Glomerular endothelial cell (primary cell): ENCODE measurements around the gene TUBB2B. TPM values are rescaled to one million over a fixed set of nuclear protein-coding genes. Genes with fewer than 3 reads are reported as not detected.
A peak's percentile ranks its signal among the peaks of the same experiment; 100 is the strongest.
"Not testable (repeated sequence)": the region's sequence is repeated elsewhere in the genome, so short reads cannot be mapped to it uniquely, and the experiment has no call there.

Experiments
- DNase-seq: peaks from one replicate; pipeline ENCODE4 v3.0.0-alpha.2; 2011; ENCODE audit warnings: low read depth, low spot score; ENCODE audit errors: extremely low read depth
- total RNA-seq: library from RNA; depleted of rRNA; stranded (reverse); fragments of >200 nt; gene quantifications from 2 replicates; pipeline ENCODE4 v1.2.3, GENCODE V29; 2015

Gene TUBB2B
- total RNA-seq, 1 donor from 2014 or later: 31.3 TPM

GRCh38 chr6:3258720-3259490 lies 31.5 kb upstream of the TUBB2B start, which contains the start of gene PSMG4:
TSS of gene PSMG4 (plus strand) at chr6:3258947. CDS start at chr6:3259023, 76 bp downstream.
- DNase-seq: no peak

GRCh38 chr6:3258201-3258600 lies 30.7 kb upstream of the TUBB2B start:
- no peak for DNase-seq

- DNase-seq: no peak
Measured at GRCh38 chr6:3253597-3253961, 26.1 kb upstream of the TUBB2B start.

- DNase-seq: no peak
Measured at GRCh38 chr6:3252861-3253596, 25.6 kb upstream of the TUBB2B start.

- no peak for DNase-seq
Measured at GRCh38 chr6:3252369-3252768, 24.9 kb upstream of the TUBB2B start.

- DNase-seq: peak; percentile 36
Measured at GRCh38 chr6:3251462-3252314, 24.2 kb upstream of the TUBB2B start.

- no peak for DNase-seq
Measured at GRCh38 chr6:3250231-3250675, 22.8 kb upstream of the TUBB2B start.

- DNase-seq: no peak
Measured at GRCh38 chr6:3249821-3250220, 22.4 kb upstream of the TUBB2B start.

GRCh38 chr6:3247255-3248146 lies 20.0 kb upstream of the TUBB2B start:
- no peak for DNase-seq

GRCh38 chr6:3245216-3245615 lies 17.8 kb upstream of the TUBB2B start:
- DNase-seq: no peak

GRCh38 chr6:3244832-3245161 lies 17.3 kb upstream of the TUBB2B start:
- not testable (repeated sequence) for DNase-seq

- DNase-seq: no peak
Measured at GRCh38 chr6:3244003-3244831, 16.8 kb upstream of the TUBB2B start.

- no peak for DNase-seq
Measured at GRCh38 chr6:3242768-3243167, 15.3 kb upstream of the TUBB2B start.

GRCh38 chr6:3241745-3242144 lies 14.3 kb upstream of the TUBB2B start:
- not testable (repeated sequence) for DNase-seq

GRCh38 chr6:3240595-3240994 lies 13.1 kb upstream of the TUBB2B start:
- DNase-seq: no peak

GRCh38 chr6:3239110-3239830 lies 11.8 kb upstream of the TUBB2B start:
- DNase-seq: no peak

- no peak for DNase-seq
Measured at GRCh38 chr6:3237761-3238662, 10.6 kb upstream of the TUBB2B start.

GRCh38 chr6:3236005-3236404 lies 8.6 kb upstream of the TUBB2B start:
- DNase-seq: no peak
